ENCODE measurements around the gene ZNF473. TPM values are rescaled to one million over a fixed set of nuclear protein-coding genes. Genes with fewer than 3 reads are reported as not detected.
A peak's percentile ranks its signal among the peaks of the same experiment; 100 is the strongest.

ZNF473 gene
- total and polyA plus RNA-seq, 2 of the 13 experiments (the other 11 are each of a cell fraction or from before 2014, with no cell fraction given) = 5.8 to 11.9 TPM

DNA sequence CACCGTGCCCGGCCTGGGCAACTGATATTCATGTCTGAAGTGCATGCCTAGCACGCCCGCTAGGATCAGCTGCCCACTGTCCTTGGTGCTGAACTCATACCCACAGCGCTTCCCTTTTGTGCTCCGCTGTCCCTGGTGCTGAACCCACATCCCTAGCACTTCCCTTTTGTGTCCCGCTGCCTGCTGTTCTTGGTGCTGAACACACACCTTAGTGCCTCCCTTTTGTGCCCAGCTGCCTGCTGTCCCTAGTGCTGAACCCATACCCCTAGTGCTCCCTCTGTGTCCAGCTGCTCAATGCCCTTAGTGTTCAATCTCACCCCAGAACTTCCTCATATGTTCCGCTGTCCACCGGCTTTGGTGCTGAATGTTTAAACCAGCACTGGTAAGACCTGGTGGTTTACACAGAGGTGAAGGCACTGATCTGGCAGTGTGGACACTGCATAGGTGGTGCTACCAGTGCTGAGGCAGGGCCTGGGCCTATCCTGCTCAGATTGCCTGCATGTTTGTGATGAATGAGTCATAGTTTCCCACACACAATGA, 38.6 kb upstream of the ZNF473 start (continued):
- TF ChIP-seq ARNT2 (CRISPR knock-in tag; IDR thresholded peaks at IDR 0.05; ENCODE audit: low read depth) (peak; percentile 100), ZNF232 (CRISPR knock-in tag; IDR thresholded peaks at IDR 0.05; ENCODE audit: borderline replicate concordance) (peak; percentile 100), ZNF891 (CRISPR knock-in tag; IDR thresholded peaks at IDR 0.05) (peak; percentile 100), ZNF629 (CRISPR knock-in tag; conservative IDR thresholded peaks at IDR 0.05) (peak; percentile 88), CHCHD3 (CRISPR knock-in tag; IDR thresholded peaks at IDR 0.05) (peak; percentile 100), ZNF138 (CRISPR knock-in tag; IDR thresholded peaks at IDR 0.05; ENCODE audit: low read depth) (peak; percentile 100), ZNF335 (CRISPR knock-in tag; IDR thresholded peaks at IDR 0.05) (peak; percentile 98), GLI4 (CRISPR knock-in tag; IDR thresholded peaks at IDR 0.05; ENCODE audit: borderline replicate concordance) (peak; percentile 100), HNRNPH1 (optimal IDR thresholded peaks at IDR 0.05; ENCODE audit: low read depth, low read length) (no peak), ZNF570 (CRISPR knock-in tag; IDR thresholded peaks at IDR 0.05; ENCODE audit: borderline replicate concordance) (peak; percentile 100), IRF2 (CRISPR knock-in tag; IDR thresholded peaks at IDR 0.05) (peak; percentile 99), TCF12 (IDR thresholded peaks at IDR 0.05) (no peak), TCF12 (CRISPR knock-in tag; IDR thresholded peaks at IDR 0.05) (peak; percentile 97), ZNF20 (CRISPR knock-in tag; IDR thresholded peaks at IDR 0.05) (peak; percentile 99), NFATC3 (CRISPR knock-in tag; IDR thresholded peaks at IDR 0.05) (peak; percentile 100), FLYWCH1 (CRISPR knock-in tag; IDR thresholded peaks at IDR 0.05) (peak; percentile 100), EZH2 (conservative IDR thresholded peaks at IDR 0.05; ENCODE audit: low read depth, low read length) (no peak), ZNF446 (CRISPR knock-in tag; IDR thresholded peaks at IDR 0.05) (peak; percentile 100), ZNF644 (CRISPR knock-in tag; IDR thresholded peaks at IDR 0.05; ENCODE audit: low read depth) (peak; percentile 95; the same call in 1 of the 2 replicates), KLF12 (CRISPR knock-in tag; IDR thresholded peaks at IDR 0.05; ENCODE audit: borderline replicate concordance) (peak; percentile 100), ZNF33B (CRISPR knock-in tag; IDR thresholded peaks at IDR 0.05) (peak; percentile 100), IKZF4 (CRISPR knock-in tag; IDR thresholded peaks at IDR 0.05; ENCODE audit: borderline replicate concordance, low read depth, not compliant biosample characterization) (peak; percentile 100), CHD4 (IDR thresholded peaks at IDR 0.05; ENCODE audit: borderline replicate concordance, low read length) (no peak), ZSCAN20 (CRISPR knock-in tag; IDR thresholded peaks at IDR 0.05; ENCODE audit: borderline replicate concordance) (peak; percentile 100), CHD2 (IDR thresholded peaks at IDR 0.05; ENCODE audit: low read depth, low read length) (no peak), PRPF4 (IDR thresholded peaks at IDR 0.05; ENCODE audit: low read depth, low read length, poor library complexity, severe bottlenecking) (no peak), TGIF2 (CRISPR knock-in tag; IDR thresholded peaks at IDR 0.05) (peak; percentile 100), SSRP1 (CRISPR knock-in tag; IDR thresholded peaks at IDR 0.05) (peak; percentile 94), TIGD3 (CRISPR knock-in tag; IDR thresholded peaks at IDR 0.05; ENCODE audit: borderline replicate concordance) (peak; percentile 100)
- TF ChIP-seq, protein P1, sequence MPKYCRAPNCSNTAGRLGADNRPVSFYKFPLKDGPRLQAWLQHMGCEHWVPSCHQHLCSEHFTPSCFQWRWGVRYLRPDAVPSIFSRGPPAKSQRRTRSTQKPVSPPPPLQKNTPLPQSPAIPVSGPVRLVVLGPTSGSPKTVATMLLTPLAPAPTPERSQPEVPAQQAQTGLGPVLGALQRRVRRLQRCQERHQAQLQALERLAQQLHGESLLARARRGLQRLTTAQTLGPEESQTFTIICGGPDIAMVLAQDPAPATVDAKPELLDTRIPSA (CRISPR knock-in tag; IDR thresholded peaks at IDR 0.05; ENCODE audit: borderline replicate concordance) = peak; percentile 100
- TF ChIP-seq, protein P2, sequence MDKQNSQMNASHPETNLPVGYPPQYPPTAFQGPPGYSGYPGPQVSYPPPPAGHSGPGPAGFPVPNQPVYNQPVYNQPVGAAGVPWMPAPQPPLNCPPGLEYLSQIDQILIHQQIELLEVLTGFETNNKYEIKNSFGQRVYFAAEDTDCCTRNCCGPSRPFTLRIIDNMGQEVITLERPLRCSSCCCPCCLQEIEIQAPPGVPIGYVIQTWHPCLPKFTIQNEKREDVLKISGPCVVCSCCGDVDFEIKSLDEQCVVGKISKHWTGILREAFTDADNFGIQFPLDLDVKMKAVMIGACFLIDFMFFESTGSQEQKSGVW (CRISPR knock-in tag; IDR thresholded peaks at IDR 0.05; ENCODE audit: borderline replicate concordance) = peak; percentile 100
